ENCODE results near the gene NEK5. TPM values are rescaled to one million over a fixed set of nuclear protein-coding genes. Genes with fewer than 3 reads are reported as not detected.

Gene NEK5
- total and polyA plus RNA-seq, 2 of the 8 experiments (the other 6 are each of a cell fraction or from before 2014, with no cell fraction given): 0.12 to 0.35 TPM

- no peak overlapping the region for H3K4me3 ChIP-seq (ENCODE audit: extremely low read depth in 1 of 4, insufficient read depth in 2 of 4, low read depth in 3 of 4, low read length in 4 of 4)
- TF ChIP-seq SIRT6 (IDR thresholded peaks at IDR 0.05; ENCODE audit: low read length) (no peak), SIX5 (IDR thresholded peaks at IDR 0.05; ENCODE audit: low read depth, low read length) (no peak), TCF12 (IDR thresholded peaks at IDR 0.05; ENCODE audit: low read depth, low read length) (no peak), SP4 (IDR thresholded peaks at IDR 0.05; ENCODE audit: low read length) (no peak), RNF2 (IDR thresholded peaks at IDR 0.05; ENCODE audit: borderline replicate concordance, low read depth, low read length, missing control alignments, poor library complexity, severe bottlenecking) (no peak), TAF1 (IDR thresholded peaks at IDR 0.05; ENCODE audit: low read depth, low read length) (no peak), CBX5 (IDR thresholded peaks at IDR 0.05; ENCODE audit: low read depth, low read length) (no peak), EP300 (IDR thresholded peaks at IDR 0.05; ENCODE audit: borderline replicate concordance in 1 of 2, low read depth in 2 of 2, low read length in 2 of 2) (no peak), CEBPB (IDR thresholded peaks at IDR 0.05; ENCODE audit: low read depth, low read length) (no peak)
- no peak overlapping the region for H4K91ac ChIP-seq (replicated peaks; ENCODE audit: insufficient read length, low read length)
- H2BK20ac ChIP-seq (ENCODE audit: low read length): no peak overlapping the region
- no peak overlapping the region for H3K18ac ChIP-seq (ENCODE audit: extremely low read depth, low read length)
- no peaks in the 10 kb centered on the region for H4K20me1 ChIP-seq (replicated peaks in 1 of 2; ENCODE audit: control insufficient read depth in 1 of 2, insufficient read depth in 2 of 2, low read length in 2 of 2)
- no peak overlapping the region for H2BK15ac ChIP-seq (ENCODE audit: low read length)
- H3K36me3 ChIP-seq (ENCODE audit: control insufficient read depth in 2 of 4, insufficient read depth in 4 of 4, low read length in 3 of 4): peaks cover 0 to 19% (median 4%) of the 10 kb centered on the region in 4 experiments; a peak in 4 of 8 replicates
- H3K79me1 ChIP-seq (ENCODE audit: low read depth, low read length): no peaks in the 10 kb centered on the region
- no peak overlapping the region for H3K9ac ChIP-seq (replicated peaks in 1 of 4; ENCODE audit: extremely low read depth in 1 of 4, low read depth in 3 of 4, low read length in 3 of 4)
- H2AFZ ChIP-seq (ENCODE audit: low read length): no peak overlapping the region
- FAIRE-seq (no peak), DNase-seq (ENCODE audit: low read depth in 1 of 2, low spot score in 2 of 2) (no peak)
- no peak overlapping the region for H2AK5ac ChIP-seq (ENCODE audit: low read depth, low read length)
- H3K23me2 ChIP-seq (ENCODE audit: low read depth, low read length): no peaks in the 10 kb centered on the region
- H3K27me3 ChIP-seq (replicated peaks in 1 of 4; ENCODE audit: control insufficient read depth in 3 of 4, extremely low read depth in 1 of 4, insufficient read depth in 3 of 4, low read length in 3 of 4): peaks cover 0 to 2% (median 0%) of the 10 kb centered on the region in 4 experiments; a peak in 2 of 7 replicates
- H3K4me2 ChIP-seq (ENCODE audit: insufficient read depth in 1 of 2, low read depth in 2 of 2, low read length in 2 of 2): no peak overlapping the region
- POLR2A ChIA-PET (ENCODE audit: partially characterized antibody): no interaction called here
- WGBS, 2 experiments (ENCODE audit: extremely low coverage in 1 of 2, insufficient coverage in 1 of 2, insufficient read length in 1 of 2, insufficient replicate concordance in 2 of 2, low coverage in 1 of 2, low lambda C conversion rate in 2 of 2, missing lambda C conversion rate in 1 of 2): 92% methylated on average over 2 of the region's 2 CpGs; no CpG with 5 or more reads in 1 of the 2 experiments
- no peak overlapping the region for H3K56ac ChIP-seq (replicated peaks; ENCODE audit: insufficient read length, low read depth, low read length)
- H3K4ac ChIP-seq (replicated peaks; ENCODE audit: insufficient read length, low read depth, low read length): no peak overlapping the region
- no peak overlapping the region for H2BK120ac ChIP-seq (replicated peaks; ENCODE audit: low read depth, low read length)
- H3K79me2 ChIP-seq (ENCODE audit: control insufficient read depth in 1 of 2, insufficient read depth in 2 of 2, low read length in 2 of 2): no peaks in the 10 kb centered on the region
- CTCF ChIA-PET (ENCODE audit: partially characterized antibody): interaction anchor here (0.8 to 1.2 kb wide), 3 partner anchors 9 to 229 kb away, joined by 3 read pairs; no protein-coding TSS in a partner anchor
- no peak overlapping the region for H2BK5ac ChIP-seq (ENCODE audit: low read depth, low read length)
- no peak overlapping the region for H4K5ac ChIP-seq (ENCODE audit: insufficient read length, low read depth, low read length)
- no peak overlapping the region for H2BK12ac ChIP-seq (ENCODE audit: low read depth, low read length)
- no peak overlapping the region for H4K8ac ChIP-seq (ENCODE audit: extremely low read depth, insufficient read depth, low read length)
- H3K4me1 ChIP-seq (replicated peaks in 1 of 4; ENCODE audit: control insufficient read depth in 3 of 4, insufficient read depth in 4 of 4, low read length in 3 of 4): no peaks in the 10 kb centered on the region; a peak in 1 of 7 replicates
- H3K27ac ChIP-seq (ENCODE audit: low read depth, low read length): no peak overlapping the region
- no peak overlapping the region for H3K14ac ChIP-seq (ENCODE audit: insufficient read length)
- no peaks in the 10 kb centered on the region for H3K9me3 ChIP-seq (ENCODE audit: insufficient read depth in 2 of 2, low read depth in 1 of 2, low read length in 1 of 2)
- no peak overlapping the region for H3K23ac ChIP-seq (ENCODE audit: insufficient read length)
Measured at GRCh38 chr13:52165411-52165810, 36.5 kb upstream of the NEK5 start.

Data from H1 (cell line).